Hepatic stellate cell (primary cell): ENCODE measurements around the gene CDK16.
A peak's percentile ranks its signal among the peaks of the same experiment; 100 is the strongest.

ENCODE experiments used
- DNase-seq: peaks from one replicate; pipeline ENCODE4 v3.0.0; 2011; ENCODE audit warnings: low spot score

CDK16 gene

GRCh38 chrX:47218280-47218919 is at the start of gene CDK16:
TSS of gene CDK16 (plus strand) at chrX:47218681. CDS start at chrX:47223558, 4,877 bp downstream.
- DNase-seq, result peak; percentile 98

GRCh38 chrX:47169273-47169672 is 49.2 kb upstream of the CDK16 start:
- no peak for DNase-seq

- no peak for DNase-seq
Observed at GRCh38 chrX:47169726-47170515, 48.6 kb upstream of the CDK16 start.

GRCh38 chrX:47170861-47171692 is 47.4 kb upstream of the CDK16 start:
- no peak for DNase-seq

GRCh38 chrX:47171996-47172395 is 46.5 kb upstream of the CDK16 start:
- no peak for DNase-seq

- DNase-seq, result no peak
Observed at GRCh38 chrX:47172549-47172948, 45.9 kb upstream of the CDK16 start.

- no peak for DNase-seq
Observed at GRCh38 chrX:47172971-47173792, 45.3 kb upstream of the CDK16 start.

- DNase-seq, result no peak
Observed at GRCh38 chrX:47174376-47174775, 44.1 kb upstream of the CDK16 start.

- DNase-seq, result no peak
Observed at GRCh38 chrX:47174846-47175587, 43.5 kb upstream of the CDK16 start.

- DNase-seq, result no peak
Observed at GRCh38 chrX:47175588-47175980, 42.9 kb upstream of the CDK16 start.

GRCh38 chrX:47176101-47176740 is 42.3 kb upstream of the CDK16 start:
- no peak for DNase-seq

GRCh38 chrX:47177079-47177478 is 41.4 kb upstream of the CDK16 start:
- no peak for DNase-seq

- no peak for DNase-seq
Observed at GRCh38 chrX:47178337-47178736, 40.1 kb upstream of the CDK16 start.

- DNase-seq, result peak; percentile 64
Observed at GRCh38 chrX:47179221-47179927, 39.1 kb upstream of the CDK16 start.

GRCh38 chrX:47179928-47180255 is 38.6 kb upstream of the CDK16 start:
- DNase-seq, result no peak

- no peak for DNase-seq
Observed at GRCh38 chrX:47180346-47180745, 38.1 kb upstream of the CDK16 start.

- DNase-seq, result no peak
Observed at GRCh38 chrX:47181301-47181700, 37.2 kb upstream of the CDK16 start.

- DNase-seq, result no peak
Observed at GRCh38 chrX:47182106-47182700, 36.3 kb upstream of the CDK16 start.

- DNase-seq, result no peak
Observed at GRCh38 chrX:47184486-47184885, 34.0 kb upstream of the CDK16 start.

GRCh38 chrX:47185241-47185640 is 33.2 kb upstream of the CDK16 start:
- DNase-seq, result no peak
